Renal pelvis (tissue), 4 donors: ENCODE results near the gene CRTAC1. TPM values are rescaled to one million over a fixed set of nuclear protein-coding genes. Genes with fewer than 3 reads are reported as not detected.

ENCODE experiments used
- DNase-seq: peaks from one replicate; pipeline ENCODE4 v3.0.0-alpha.2; 2013
- polyA plus RNA-seq, 3 donors: library from polyadenylated mRNA; unstranded; fragments of 120-200 nt; gene quantifications; one replicate each; pipeline ENCODE4 v1.2.1, GENCODE V29; 2013; ENCODE audit not compliant: insufficient read length in 3 of 3

The CRTAC1 gene
- polyA plus RNA-seq, 3 donors = 23.0 to 43.8 (median 30.6) TPM

- DNase-seq = no peak
Observed at GRCh38 chr10:98033515-98033914, 3.1 kb upstream of the CRTAC1 start.

- no peak for DNase-seq
Observed at GRCh38 chr10:98031440-98031839, 1.0 kb upstream of the CRTAC1 start.

- peak; percentile 23 for DNase-seq
Observed at GRCh38 chr10:98030991-98031431, 590 bp upstream of the CRTAC1 start.

GRCh38 chr10:98029149-98030092, 1.0 kb downstream of the CRTAC1 start:
- no peak for DNase-seq

- DNase-seq = peak; percentile 53
Observed at GRCh38 chr10:98028168-98028770, 2.2 kb downstream of the CRTAC1 start.

GRCh38 chr10:98023024-98023423, 7.4 kb downstream of the CRTAC1 start:
- DNase-seq = no peak

- no peak for DNase-seq
Observed at GRCh38 chr10:98020784-98021183, 9.6 kb downstream of the CRTAC1 start.

- DNase-seq = no peak
Observed at GRCh38 chr10:98020254-98020653, 10.2 kb downstream of the CRTAC1 start.

GRCh38 chr10:98019784-98020183, 10.6 kb downstream of the CRTAC1 start:
- no peak for DNase-seq

GRCh38 chr10:98016772-98017475, 13.5 kb downstream of the CRTAC1 start:
- no peak for DNase-seq

GRCh38 chr10:98013776-98014175, 16.6 kb downstream of the CRTAC1 start:
- DNase-seq = no peak

GRCh38 chr10:98013122-98013521, 17.3 kb downstream of the CRTAC1 start:
- DNase-seq = no peak

- no peak for DNase-seq
Observed at GRCh38 chr10:98012644-98013043, 17.8 kb downstream of the CRTAC1 start.

GRCh38 chr10:98010939-98011685, 19.3 kb downstream of the CRTAC1 start:
- DNase-seq = no peak

- DNase-seq = no peak
Observed at GRCh38 chr10:98006266-98006665, 24.2 kb downstream of the CRTAC1 start.

GRCh38 chr10:98001736-98002135, 28.7 kb downstream of the CRTAC1 start:
- DNase-seq = no peak

GRCh38 chr10:98000346-98000745, 30.1 kb downstream of the CRTAC1 start:
- DNase-seq = no peak

- DNase-seq = no peak
Observed at GRCh38 chr10:97999923-98000248, 30.5 kb downstream of the CRTAC1 start.

GRCh38 chr10:97999066-97999922, 31.1 kb downstream of the CRTAC1 start:
- DNase-seq = no peak

GRCh38 chr10:97991871-97992270, 38.5 kb downstream of the CRTAC1 start:
- peak; percentile 69 for DNase-seq

GRCh38 chr10:97981816-97982215, 48.6 kb downstream of the CRTAC1 start:
- no peak for DNase-seq
